22Rv1 (cell line): ENCODE data around the gene RGPD4.
"Not testable (repeated sequence)": the region's sequence is repeated elsewhere in the genome, so short reads cannot be mapped to it uniquely, and the experiment has no call there.

Source experiments
- H3K27ac ChIP-seq: fragments of 450-650 bp; 2 replicates; pipeline ENCODE4 v1.5.1; 2017
- ZFX ChIP-seq: fragments of 450-650 bp; IDR thresholded peaks from 2 replicates; pipeline ENCODE4 v1.6.1; 2017; ENCODE audit warnings: antibody characterized with exemption, borderline replicate concordance
- TF ChIP-seq, protein P1 (sequence below): fragments of 450-650 bp; IDR thresholded peaks from 2 replicates; pipeline ENCODE4 v1.5.1; 2017; ENCODE audit warnings: mild to moderate bottlenecking

RGPD4 gene

DNA sequence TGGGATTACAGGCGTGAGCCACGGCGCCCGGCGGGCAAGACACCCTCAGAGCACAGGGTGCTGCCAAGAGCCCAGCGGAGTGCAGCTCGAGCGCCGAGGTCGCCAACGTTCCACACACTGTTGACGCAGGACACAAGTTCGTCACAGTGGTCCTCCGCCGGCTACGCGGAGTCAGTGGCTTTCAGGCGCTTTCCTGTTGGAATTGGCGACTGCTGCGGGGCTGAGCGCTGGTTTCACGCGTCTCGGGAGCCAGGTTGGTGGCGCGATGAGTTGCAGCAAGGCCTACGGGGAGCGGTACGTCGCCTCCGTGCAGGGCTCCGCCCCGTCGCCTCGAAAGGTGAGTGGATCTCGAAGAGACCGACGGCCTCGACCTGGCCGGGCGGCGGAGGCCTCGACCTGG, at the start of gene RGPD4:
Gene RGPD4 (plus strand): TSS at position 144 of the 400 bp plus-strand sequence. CDS start 122 bp downstream, at position 266.
- not testable (repeated sequence) for H3K27ac ChIP-seq

DNA sequence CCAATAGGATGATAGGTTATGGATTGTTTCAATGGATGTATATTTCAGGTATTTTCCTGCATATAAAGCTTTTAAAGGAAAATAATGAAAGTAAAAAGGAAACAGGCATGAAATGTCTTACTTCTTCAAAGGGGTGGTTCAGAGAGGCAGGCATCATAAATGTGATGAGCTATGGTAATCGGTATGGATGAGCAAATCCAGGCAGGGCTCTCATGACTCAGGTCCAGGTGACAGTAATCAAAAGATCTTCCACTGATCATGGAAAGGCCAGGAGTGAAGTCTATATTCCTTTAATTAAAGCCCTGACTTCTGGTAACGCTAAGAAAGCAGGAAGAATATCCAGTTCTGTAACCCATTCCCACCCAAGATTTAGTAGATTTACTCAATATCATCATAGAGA, 48.7 kb upstream of the RGPD4 start:
- no peak overlapping the region for H3K27ac ChIP-seq
- TF ChIP-seq, protein P1, sequence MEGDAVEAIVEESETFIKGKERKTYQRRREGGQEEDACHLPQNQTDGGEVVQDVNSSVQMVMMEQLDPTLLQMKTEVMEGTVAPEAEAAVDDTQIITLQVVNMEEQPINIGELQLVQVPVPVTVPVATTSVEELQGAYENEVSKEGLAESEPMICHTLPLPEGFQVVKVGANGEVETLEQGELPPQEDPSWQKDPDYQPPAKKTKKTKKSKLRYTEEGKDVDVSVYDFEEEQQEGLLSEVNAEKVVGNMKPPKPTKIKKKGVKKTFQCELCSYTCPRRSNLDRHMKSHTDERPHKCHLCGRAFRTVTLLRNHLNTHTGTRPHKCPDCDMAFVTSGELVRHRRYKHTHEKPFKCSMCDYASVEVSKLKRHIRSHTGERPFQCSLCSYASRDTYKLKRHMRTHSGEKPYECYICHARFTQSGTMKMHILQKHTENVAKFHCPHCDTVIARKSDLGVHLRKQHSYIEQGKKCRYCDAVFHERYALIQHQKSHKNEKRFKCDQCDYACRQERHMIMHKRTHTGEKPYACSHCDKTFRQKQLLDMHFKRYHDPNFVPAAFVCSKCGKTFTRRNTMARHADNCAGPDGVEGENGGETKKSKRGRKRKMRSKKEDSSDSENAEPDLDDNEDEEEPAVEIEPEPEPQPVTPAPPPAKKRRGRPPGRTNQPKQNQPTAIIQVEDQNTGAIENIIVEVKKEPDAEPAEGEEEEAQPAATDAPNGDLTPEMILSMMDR, result no peak
- no peak for TF ChIP-seq ZFX

DNA sequence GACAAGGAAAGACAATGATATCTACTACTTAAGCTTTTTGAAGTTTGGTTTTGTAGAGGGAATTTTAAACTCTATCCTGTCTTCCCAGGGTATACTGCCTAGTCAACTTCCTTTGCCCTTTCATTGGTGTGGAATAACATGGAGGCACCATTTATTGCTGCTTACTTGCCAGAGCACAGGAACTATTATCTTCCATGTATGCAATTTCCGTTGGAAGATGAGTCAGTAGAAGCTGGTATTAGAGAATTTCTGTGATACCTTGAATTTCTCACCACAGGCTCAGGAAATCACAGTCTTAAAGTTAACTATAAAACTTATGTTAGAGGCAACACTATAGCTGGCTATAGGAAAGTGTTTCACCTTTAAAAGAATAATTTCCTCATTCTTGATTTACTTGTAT, 40.9 kb upstream of the RGPD4 start:
- TF ChIP-seq, protein P1, result no peak
- no peak for TF ChIP-seq ZFX

DNA sequence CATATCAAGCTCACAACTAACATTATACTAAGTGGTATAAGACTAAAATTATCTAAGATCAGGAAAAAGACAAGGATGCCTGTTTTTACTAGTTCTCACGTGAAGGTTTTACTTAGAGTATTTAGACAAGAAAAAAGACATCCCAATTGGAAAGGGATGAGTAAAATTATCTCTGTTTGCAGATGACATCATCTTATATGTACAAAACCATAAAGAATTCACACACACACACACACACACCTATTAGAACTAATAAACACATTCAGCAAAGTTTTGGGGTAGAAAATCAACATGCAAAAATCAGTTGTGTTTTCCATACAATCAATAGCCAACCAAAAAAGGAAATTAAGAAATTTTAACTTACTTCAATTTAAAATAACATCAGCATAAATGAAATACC, 35.9 kb upstream of the RGPD4 start:
- no peak for TF ChIP-seq ZFX
- TF ChIP-seq, protein P1, result no peak
- no peak overlapping the region for H3K27ac ChIP-seq

More for the DNA sequence above, 40.9 kb upstream of the RGPD4 start:
- no peak overlapping the region for H3K27ac ChIP-seq

DNA sequence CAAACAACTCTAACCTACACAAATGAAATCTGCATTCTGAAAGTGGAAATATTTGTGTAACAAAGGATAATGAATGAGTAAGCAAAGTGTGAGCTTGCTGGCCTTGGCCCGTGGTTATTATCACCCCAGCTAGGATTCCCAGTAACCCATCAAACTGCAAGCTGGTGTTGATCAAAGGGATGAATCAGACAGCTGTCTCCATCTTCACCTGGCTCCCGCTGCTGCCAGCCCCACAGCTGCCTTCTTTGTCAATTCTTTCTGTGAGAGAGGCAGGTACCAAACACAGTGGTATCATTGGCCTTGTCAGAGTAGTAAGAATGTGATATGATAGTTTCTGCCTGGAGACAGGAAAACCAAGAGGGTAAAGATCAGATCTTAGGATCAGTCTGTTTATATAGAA, 25.2 kb upstream of the RGPD4 start:
- no peak for TF ChIP-seq ZFX
- TF ChIP-seq, protein P1, result no peak
- no peak overlapping the region for H3K27ac ChIP-seq

DNA sequence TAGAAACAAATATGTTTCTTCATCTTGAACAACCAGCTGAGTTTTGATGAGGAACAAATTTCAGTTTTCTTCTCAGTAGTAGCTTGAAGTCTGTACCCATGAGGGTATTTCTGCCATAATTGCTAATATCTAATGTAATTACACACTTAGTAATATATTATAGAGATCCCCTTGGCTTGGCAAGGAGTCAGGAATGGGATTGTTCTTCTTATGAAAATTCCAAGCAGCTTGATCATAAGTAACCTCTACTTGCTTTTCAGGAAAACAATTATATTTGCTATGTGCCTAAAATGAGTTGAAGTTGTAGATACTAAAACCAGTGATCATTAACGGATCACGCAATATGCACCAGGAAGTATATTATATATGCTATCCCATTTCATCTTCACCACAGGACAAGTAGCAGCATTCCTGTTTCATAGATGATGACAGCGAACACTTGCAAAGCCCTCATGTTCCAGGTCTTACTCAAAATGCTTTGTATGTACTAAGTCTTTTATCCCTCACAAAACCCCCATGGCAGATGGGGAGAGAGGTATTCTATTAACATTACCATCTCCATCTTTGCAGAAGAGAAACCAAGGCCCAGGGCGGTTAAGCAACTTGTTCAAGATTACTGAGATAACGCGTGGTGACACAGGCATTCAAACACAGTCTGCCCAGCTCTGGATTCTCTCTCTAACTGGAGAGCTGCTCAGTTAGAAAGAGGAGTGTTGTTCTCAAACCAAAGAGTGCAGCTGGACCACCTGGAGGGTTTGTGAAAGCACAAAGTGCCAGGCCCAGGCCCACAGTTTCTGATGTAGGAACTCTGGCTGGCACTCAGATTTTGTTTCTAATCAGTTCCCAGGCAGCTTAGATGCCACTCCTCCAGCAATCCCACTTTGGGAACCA, 21.8 kb upstream of the RGPD4 start:
- H3K27ac ChIP-seq, result no peak overlapping the region
- no peak for TF ChIP-seq ZFX
- TF ChIP-seq, protein P1, result no peak

DNA sequence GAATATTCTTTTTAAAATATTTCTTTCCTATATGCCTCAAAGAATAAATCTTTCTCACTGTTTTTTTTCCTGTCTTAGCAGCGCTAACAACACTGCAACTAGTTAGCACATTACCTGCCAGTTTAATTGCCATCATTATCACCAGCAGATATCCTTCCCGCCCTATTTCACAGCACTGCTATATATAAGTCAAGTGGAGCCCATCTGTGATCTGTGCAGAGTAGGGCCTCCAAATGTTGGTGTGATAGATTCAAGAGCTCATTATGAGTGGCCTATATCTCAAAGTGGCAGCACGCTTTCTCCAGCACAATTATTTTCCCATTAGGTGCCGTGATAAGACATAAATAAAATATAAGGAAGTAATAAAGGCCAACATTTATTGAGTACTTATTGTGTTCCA, 19.8 kb upstream of the RGPD4 start:
- TF ChIP-seq, protein P1, result no peak
- no peak for TF ChIP-seq ZFX
- H3K27ac ChIP-seq, result no peak overlapping the region

DNA sequence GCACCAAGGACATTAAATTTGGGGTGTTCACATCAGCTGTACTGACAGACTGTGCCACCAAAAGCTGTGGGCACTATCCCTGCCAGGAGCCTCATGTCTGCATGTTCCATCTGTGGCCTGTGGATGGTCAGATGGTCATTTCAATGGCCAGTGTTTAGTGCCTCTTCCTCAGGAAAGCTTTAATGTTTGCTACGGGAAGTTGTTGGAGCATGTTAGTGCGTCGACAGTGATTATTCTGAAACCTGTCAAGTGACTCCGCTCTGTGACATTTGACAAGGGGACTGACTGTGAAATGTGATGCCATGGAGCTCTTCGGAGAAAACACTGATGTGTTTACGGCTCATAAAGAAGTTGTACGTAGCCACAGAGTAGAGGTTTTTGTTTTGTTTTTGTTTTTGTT, 18.7 kb upstream of the RGPD4 start:
- TF ChIP-seq ZFX, result no peak
- TF ChIP-seq, protein P1, result no peak
- H3K27ac ChIP-seq, result peak overlapping the region; percentile 78
